T1000 (cell line): ENCODE measurements around the gene SP2.

ENCODE experiments used
- DNase-seq: peaks from one replicate; lab custom pipeline; 2025; ENCODE audit warnings: mixed read lengths; lab: John Stamatoyannopoulos, UW

Gene SP2

GRCh38 chr17:47895856-47896671 is at the start of gene SP2:
Gene SP2, plus strand, starts transcription at chr17:47896236. Its CDS starts 51 bp downstream, at chr17:47896287.
- DNase-seq = peak; percentile 100

GRCh38 chr17:47846716-47847340 is 49.2 kb upstream of the SP2 start:
- DNase-seq = no peak

GRCh38 chr17:47847341-47848197 is 48.5 kb upstream of the SP2 start:
- DNase-seq = no peak

DNA sequence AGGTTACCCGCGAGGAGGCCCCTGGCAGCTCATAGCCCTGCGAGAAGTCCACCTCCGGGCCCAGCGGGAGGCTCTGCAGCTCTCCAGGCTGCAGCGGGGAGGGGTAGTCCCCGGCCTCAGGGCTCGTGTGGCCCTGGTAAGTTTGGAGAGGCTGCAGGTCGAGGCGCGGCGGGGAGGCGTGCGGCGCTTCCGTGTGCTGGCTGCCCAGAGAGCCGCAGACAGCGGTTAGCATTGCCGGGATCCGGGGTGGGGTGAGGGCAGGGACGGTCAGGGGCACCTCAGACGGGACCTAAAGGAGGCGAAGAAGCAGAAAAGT is 47.9 kb upstream of the SP2 start:
- no peak for DNase-seq

DNA sequence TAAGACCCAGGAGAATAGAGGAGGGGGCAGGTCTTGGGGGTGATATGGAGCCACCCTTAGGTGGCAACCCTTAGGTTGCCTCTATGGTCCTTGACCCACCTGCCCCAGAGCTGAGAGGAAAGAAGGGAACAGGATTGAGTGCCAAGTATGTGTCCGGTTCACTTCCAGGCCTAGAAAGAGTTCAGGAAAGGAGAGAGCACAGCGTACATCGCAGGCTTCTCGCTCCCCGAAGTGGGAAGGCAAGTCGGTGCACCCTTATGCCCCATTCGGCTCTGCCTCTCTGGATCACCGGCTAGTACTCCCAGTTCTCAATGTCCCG is 45.7 kb upstream of the SP2 start:
- DNase-seq = no peak

DNA sequence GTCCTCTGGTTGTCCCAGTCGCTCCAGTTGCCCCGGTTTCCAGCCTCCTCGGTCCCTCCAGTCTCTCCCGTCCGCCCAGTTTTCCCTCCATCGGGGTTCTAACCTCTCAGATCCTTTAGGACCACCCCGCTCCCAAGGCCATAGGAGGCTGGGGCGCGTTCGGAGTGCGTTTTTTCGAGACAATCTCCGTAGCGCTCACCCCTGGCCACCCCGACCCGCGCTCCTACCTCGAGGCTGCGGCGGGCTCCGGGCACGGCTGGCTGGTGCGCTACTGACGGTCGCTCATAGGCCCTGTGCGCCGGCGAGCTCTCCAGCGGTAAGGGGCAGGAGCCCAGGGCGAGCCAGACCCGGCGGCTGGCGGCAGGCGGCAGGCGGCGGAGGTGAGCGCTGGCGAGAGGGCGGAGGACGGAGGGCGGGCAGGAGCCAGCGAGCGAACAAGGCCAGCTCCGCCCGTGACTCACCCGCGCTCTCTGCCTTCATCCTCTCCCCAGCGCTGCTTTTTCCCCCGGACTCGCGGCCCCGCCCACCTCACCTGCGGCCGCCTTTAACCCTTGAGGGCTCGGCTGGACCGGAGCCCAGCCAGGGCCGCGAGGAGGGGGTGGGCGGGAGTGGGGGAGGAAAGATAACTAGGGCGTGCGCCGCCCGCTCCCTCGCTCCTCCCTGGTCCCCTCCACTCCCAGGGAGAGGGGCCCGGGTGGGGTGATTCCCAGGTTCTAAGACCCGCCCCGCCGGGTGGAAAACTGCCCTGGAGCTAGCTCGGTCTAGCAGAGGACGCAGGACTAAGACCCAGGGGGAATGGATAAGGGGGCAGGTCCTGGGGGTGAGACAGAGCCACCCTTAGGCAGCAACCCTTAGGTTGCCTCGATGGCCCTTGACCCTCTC is 45.1 kb upstream of the SP2 start, which contains the start of gene SP6:
TSS of gene SP6 (minus strand) at position 472 of the 882 bp plus-strand sequence. CDS start 2,734 bp downstream, outside the sequence.
- DNase-seq = peak; percentile 45

- no peak for DNase-seq
These were observed 44.3 kb upstream of the SP2 start for GRCh38 chr17:47851764-47852112.

- DNase-seq = no peak
These were observed 43.7 kb upstream of the SP2 start for GRCh38 chr17:47852113-47852949.

DNA sequence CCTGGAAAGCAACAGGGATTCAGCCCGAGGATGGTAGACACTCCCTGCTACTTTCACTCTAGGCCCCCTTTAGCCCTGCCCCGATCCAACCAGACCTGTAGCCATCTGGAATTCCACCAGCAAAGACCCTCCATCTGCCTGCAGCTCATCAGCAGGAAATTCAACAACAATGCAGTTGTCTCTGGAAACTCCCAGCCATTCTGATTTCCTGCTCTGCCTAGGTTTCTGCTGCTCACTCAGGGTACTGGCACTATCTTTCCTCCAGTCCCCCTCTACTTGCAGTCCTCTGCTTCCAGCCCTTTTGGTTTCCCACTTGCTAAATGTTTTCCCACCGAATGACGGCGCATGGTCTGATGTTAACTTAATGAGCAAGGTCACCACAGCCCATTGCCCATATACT is 42.4 kb upstream of the SP2 start:
- no peak for DNase-seq

DNA sequence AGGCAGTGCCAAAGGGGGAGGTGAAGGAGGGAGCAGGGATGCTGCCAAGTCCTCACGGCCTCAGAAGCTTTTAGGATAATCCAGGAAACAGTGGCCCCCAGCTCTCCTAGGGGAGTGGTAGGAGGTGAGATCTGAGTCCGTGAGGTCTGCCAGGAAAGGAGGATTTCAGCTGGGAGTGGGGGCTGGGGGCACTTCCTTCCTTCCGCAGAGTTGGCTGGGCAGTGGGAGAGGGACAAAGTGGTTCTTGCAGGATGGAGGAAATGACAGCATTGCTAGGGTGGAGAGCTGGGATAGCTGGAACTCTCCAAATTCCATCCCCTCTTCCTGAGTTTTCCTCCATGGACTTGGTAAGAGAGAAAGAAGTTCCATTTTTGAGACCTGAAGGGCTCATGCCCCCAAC is 40.3 kb upstream of the SP2 start:
- DNase-seq = no peak

DNA sequence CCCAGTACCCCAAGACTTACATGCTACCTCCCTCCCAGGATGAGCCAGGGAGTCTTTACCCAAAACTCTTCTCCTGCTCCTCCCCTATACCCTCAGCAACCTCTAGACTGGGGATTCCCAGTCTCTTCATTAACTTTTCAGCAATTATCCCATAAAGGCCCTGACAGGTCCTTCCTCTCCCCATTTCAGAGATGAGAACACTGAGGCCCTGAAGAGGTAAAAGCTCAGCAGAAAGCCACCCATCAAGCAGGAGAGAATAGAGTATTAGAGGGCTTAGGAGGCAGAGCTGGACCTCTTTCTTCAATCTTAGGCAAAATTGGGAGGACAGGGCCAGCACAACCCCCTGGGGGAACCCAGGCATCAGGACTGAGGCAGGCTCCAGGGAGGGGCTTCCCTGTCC is 39.2 kb upstream of the SP2 start:
- DNase-seq = no peak

- DNase-seq = no peak
These were observed 38.2 kb upstream of the SP2 start for GRCh38 chr17:47857551-47858455.

GRCh38 chr17:47860386-47860785 is 35.6 kb upstream of the SP2 start:
- no peak for DNase-seq

- DNase-seq = peak; percentile 47
These were observed 33.2 kb upstream of the SP2 start for GRCh38 chr17:47862621-47863440.

DNA sequence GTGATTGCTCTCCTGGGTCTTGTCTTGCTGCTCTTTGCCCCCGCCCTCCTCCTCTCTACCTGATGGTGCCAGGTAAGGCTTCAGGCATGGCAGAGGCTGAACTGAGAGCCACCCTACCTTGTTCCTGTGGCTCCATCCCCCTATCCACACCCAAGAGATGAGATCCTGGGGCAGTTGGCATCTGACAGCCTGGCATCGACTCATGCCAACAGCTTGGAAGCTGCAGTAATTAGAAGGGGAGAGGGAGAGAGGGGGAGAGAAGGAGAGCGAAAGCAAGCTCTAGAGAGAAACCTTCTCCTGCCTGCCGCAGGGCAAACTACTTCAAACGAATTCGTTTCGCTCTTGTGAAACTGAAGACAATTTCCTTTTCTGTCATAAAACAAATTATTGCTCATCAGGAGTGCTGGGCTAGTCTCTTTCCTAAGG is 31.2 kb upstream of the SP2 start:
- DNase-seq = no peak

GRCh38 chr17:47866941-47867340 is 29.1 kb upstream of the SP2 start:
- no peak for DNase-seq

GRCh38 chr17:47867813-47868533 is 28.1 kb upstream of the SP2 start:
- no peak for DNase-seq

DNA sequence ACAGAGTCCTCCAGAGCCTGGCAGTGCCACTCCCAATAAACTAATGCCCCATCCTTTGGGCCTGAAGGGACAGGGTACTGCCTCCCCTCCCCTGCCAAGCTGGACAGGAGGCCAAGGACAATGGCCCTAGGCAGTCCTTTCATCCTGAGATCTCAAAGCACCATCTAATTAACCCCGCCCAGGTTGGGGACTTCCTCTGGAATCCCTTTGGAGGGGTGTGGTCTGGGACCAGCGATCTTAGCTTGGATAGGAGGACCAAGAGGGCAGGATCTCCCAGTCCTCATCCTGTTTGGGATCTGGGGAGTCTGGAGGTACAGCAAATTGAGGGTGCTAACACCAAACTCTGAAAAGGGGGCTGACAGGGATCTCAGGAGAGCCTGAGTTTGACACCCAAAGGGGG is 26.9 kb upstream of the SP2 start:
- no peak for DNase-seq
